NB4 (cell line): ENCODE results near the gene CAB39.

Experiments used
- MYC ChIP-seq: IDR thresholded peaks from 2 replicates; pipeline ENCODE4 v1.6.1; 2011; ENCODE audit warnings: low read depth, low read length
- TF ChIP-seq, protein P1 (sequence below): IDR thresholded peaks from one replicate; pipeline ENCODE4 v1.5.1; 2012; ENCODE audit warnings: low read depth, low read length

DNA sequence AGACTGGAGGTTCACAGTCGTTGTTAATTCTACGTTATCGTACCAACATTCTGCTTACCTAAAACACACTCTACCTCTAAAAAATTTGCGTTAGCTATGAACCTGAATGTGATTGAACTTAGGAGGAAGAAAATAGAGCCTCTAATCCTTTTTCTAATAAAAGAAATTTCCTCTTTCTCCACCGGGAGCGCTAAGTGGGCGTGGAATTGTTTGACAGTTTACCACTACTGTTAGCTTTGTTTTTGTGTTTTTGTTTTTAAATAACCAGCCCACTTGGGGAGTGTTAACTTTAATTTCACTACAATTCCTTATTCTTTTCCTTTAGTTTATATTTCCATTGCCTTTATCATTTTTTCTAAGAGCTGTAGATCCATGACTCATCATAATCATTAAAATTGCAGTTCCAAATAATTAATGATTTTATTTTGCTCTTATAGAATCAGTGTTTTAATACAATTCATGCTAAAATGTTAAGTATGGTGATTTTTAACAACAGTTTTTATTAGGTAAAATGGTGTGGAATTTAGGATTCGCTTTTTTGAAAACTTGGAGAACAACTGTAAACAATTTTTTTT, 97.1 kb downstream of the CAB39 start:
- TF ChIP-seq, protein P1, sequence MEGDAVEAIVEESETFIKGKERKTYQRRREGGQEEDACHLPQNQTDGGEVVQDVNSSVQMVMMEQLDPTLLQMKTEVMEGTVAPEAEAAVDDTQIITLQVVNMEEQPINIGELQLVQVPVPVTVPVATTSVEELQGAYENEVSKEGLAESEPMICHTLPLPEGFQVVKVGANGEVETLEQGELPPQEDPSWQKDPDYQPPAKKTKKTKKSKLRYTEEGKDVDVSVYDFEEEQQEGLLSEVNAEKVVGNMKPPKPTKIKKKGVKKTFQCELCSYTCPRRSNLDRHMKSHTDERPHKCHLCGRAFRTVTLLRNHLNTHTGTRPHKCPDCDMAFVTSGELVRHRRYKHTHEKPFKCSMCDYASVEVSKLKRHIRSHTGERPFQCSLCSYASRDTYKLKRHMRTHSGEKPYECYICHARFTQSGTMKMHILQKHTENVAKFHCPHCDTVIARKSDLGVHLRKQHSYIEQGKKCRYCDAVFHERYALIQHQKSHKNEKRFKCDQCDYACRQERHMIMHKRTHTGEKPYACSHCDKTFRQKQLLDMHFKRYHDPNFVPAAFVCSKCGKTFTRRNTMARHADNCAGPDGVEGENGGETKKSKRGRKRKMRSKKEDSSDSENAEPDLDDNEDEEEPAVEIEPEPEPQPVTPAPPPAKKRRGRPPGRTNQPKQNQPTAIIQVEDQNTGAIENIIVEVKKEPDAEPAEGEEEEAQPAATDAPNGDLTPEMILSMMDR, result no peak
- no peak for TF ChIP-seq MYC
